Measurements from ENCODE around the gene SMC6.

The SMC6 gene

DNA sequence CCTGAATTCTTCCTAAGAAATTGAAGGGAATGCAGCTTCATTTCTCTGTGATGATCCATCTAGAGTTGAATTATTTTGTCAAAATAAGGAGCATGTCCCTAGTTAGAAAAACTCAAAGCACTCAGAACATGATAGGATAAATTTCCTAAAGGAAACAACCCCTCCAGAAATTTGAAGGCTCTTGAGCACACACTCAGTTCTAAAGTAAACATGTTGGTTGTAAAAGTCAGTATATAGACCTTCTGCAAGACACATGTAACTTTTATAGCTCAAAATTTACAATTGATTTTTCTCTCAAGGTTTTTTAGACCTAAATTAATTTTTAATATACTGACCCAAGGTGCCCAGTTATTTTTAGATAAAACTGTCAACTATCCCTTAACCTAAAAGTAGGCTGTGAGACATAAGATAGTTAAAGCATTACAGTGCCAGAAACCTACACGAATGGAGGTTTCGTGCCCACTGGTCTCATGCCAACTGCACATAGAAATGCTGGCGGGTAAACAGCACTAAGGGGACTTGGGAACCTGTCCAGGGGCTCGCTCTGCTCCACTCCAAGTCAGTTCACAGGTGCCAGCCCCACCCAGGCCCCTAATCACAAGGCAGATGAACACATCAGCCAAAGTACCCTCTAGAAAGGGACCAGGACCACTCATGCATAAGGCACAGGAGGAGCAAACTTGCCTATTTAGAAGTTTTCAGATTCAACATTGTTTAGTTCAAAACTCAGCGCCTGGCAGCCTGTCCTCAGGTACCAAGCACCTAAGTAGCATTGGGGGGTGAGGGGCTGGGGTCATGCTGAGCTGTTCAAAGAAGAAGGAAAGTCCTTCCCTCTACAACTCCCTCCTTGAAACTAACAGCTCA lies 106.5 kb downstream of the SMC6 start:
- no peak for DNase-seq (ENCODE audit: low spot score)

DNA sequence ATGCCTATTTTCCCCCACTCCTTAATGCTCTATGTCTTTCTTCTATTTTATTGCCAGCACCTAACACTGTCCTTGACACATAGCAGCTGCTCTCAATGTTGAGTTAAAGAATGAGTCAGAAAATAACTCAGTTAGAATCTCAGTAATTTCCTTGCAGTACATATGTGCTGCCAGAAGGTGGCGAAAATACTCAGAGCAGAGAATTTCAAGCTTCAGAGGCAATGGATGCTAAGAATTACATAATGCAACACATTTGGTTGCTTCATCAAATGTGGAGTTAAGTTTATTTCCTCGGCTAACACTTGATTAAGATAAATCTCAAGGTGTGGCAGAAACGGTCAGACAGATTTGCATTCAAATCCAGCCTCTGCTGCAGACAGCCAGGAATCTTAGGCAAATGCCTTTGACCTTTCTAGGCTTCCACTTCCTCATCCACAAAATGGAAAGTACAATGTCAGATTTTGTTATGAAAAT lies 107.5 kb downstream of the SMC6 start:
- DNase-seq (ENCODE audit: low spot score) = peak; percentile 82

- DNase-seq (ENCODE audit: low spot score) = no peak
These were observed 108.5 kb downstream of the SMC6 start for GRCh38 chr2:17644997-17645720.

- DNase-seq (ENCODE audit: low spot score) = peak; percentile 74
These were observed 110.5 kb downstream of the SMC6 start for GRCh38 chr2:17643031-17643615.

DNA sequence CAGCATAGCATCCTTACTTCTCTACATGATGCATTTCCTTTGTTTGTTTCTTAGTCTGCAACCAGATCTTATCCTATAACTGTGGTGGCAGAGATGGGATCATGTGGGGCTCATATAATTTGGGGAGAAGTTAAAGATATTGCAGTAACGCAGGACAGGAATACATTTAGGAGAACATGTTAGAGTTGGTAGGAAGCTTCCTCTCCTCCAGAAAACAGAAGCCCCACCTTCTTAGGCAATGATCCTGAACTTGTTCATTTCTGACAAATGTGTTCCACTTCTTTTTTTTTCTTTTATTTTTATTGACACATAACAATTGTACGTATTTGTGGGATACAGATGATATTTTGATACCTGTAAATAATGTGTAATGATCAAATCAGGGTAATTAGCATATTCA lies 113.2 kb downstream of the SMC6 start:
- DNase-seq (ENCODE audit: low spot score) = no peak

- no peak for DNase-seq (ENCODE audit: low spot score)
These were observed 115.3 kb downstream of the SMC6 start for GRCh38 chr2:17638196-17638743.

GRCh38 chr2:17637131-17637906 lies 116.3 kb downstream of the SMC6 start:
- DNase-seq (ENCODE audit: low spot score) = no peak

- no peak for DNase-seq (ENCODE audit: low spot score)
These were observed 117.4 kb downstream of the SMC6 start for GRCh38 chr2:17636257-17636656.

DNA sequence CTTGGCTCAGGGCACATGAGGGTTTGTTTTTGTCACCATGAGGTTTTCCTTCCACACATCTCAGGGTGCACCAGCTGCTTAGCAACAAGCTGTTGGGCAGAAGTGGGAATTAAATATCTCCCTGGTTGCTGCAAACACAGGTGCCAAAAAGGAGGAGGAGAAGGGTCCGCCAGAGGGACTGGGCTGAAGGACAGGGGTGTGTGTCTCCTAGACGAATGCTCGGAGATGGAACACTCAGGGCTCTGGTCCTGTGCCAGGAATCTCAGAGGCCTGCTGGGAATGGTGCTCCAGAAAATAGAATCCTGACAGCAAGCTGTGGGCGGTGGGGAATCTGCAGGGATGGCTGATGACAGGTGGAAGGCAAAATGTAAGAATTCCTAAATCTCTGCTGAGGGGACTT lies 118.6 kb downstream of the SMC6 start:
- no peak for DNase-seq (ENCODE audit: low spot score)

- no peak for DNase-seq (ENCODE audit: low spot score)
These were observed 123.5 kb downstream of the SMC6 start for GRCh38 chr2:17630089-17630488.

- DNase-seq (ENCODE audit: low spot score) = no peak
These were observed 125.0 kb downstream of the SMC6 start for GRCh38 chr2:17628349-17629261.

DNA sequence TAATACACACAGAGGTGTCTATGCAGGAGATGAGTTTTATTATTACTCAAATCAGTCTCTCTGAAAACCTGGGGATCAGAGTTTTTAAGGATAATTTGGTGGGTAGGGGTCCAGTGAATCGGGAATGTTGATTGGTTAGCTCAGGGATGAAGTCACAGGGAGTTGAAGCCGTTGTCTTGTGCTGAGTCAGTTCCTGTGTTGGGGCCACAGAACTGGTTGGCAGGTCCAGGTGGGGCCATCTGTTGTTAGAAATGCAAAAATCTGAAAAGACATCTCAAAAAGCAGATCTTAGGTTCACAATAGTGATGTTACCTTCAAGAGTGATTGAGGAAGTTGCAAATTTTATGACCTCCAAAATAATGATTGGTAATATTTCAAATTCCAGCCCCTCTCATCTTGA lies 126.2 kb downstream of the SMC6 start:
- DNase-seq (ENCODE audit: low spot score) = no peak

DNA sequence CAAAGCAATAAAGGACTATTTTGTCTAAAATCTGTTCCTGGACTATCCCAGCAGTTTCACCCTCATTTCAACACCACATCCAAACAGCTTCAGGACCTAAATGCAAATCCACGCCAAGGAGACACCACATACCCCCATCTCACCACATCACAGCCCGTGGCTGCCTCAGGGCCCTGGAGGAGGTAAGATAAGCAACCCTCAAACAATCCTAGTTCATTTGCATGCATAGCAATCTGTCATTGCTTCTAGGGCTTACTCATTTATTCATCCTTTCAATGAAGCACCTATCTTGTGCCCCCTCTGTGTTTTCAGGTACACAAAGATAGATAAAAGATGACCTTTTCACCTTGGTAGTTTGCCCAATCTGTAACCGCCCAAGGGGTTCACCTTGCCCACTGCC lies 126.6 kb downstream of the SMC6 start:
- no peak for DNase-seq (ENCODE audit: low spot score)

DNA sequence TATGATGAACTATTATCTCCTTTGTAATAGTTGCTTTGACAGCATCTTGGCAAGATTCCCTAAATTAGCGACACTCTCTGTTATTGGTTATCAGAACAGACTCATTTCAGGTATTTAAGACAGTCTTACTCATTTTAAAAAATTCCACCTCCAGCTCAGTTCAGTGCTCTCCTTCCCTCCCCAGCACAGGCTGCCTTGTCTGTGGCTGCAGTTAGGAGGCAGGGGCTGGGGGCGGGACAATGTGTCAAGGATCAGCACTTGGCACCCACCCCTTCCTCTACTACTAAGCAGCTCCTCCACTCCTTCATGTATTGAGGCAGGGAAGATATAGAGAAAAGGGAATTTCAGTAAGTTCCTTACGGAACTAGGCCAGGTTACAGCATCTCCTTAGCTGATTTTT lies 128.2 kb downstream of the SMC6 start:
- no peak for DNase-seq (ENCODE audit: low spot score)

- no peak for DNase-seq (ENCODE audit: low spot score)
These were observed 131.8 kb downstream of the SMC6 start for GRCh38 chr2:17621781-17622180.

DNA sequence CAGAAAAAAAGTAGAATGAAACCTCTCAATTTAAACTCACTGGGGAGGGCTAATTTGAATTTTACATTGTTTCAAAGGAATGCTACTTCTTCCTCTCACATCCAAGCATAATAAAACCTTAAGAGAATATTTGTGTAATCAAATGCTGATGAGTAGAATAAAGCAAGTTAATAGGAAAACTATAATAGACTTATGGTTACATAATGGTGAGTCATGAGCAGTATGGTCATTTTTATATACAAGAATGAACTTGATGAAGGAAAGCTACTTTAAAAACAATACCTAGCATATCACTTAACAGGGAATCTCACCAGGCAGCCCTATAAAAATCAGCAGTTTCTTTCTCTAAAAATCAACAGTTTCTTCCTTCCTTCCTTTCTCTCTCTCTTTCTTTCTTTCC lies 132.8 kb downstream of the SMC6 start:
- peak; percentile 11 for DNase-seq (ENCODE audit: low spot score)

DNA sequence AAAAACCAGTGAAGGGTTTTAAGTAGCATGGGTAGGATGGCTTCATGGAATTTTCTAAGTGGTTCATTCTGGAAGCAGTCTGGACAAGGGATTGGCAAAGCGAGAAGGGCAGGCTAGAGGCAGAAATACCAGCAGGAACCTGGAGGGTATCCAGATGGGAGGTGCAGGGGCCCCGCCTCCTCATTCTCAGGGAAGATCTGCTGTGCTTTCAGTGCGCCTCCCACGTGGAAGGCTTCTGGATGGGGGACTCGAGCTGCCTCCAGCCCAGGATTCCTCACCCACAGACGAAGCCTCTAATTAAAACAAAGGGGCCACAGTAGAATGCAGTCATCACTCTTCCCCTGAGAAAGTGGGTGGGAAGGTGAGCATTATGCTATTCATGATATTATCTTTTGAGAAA lies 133.3 kb downstream of the SMC6 start:
- DNase-seq (ENCODE audit: low spot score) = peak; percentile 47

DNA sequence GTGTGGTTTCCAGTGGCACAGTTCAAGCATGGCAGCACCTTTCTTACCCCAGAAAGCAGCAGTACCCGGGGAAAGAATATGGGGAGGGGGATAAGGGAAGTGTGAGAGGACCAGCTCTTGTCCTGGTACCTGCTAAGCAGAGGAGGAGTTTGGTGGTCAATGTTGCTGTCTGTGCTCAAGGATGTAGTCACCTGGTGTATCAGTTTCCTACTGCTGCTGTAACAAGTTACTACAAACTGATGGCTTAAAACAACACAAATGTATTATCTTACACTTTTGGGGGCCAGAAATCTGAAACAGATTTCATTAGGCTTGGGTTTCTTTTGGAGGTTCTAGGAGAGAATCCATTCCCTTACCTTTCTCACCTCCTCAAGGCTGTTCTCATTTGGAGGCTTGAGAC lies 135.7 kb downstream of the SMC6 start:
- DNase-seq (ENCODE audit: low spot score) = no peak

DNA sequence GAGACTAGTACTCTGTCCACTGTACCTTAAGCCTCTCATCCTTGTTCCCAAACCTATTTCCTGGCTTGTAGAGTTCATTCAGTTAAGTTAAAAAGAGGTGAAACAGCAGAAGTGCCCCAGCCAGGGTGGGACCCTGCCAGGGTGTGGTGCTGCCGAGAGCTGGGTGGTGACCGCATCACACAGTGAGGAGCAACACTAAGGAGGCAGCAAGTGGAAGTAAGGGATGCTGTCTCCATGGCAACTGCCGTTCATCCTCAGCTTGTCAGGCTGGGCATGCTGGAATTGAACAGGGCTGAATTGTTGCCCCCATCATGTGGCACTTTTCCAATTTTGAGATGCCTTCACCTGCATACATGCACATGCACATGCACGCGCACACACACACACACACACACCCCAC lies 136.1 kb downstream of the SMC6 start:
- DNase-seq (ENCODE audit: low spot score) = no peak

- no peak for DNase-seq (ENCODE audit: low spot score)
These were observed 137.2 kb downstream of the SMC6 start for GRCh38 chr2:17616405-17616804.

Measured in LoVo (cell line).